Measurements from ENCODE around the gene DMGDH. TPM values are rescaled to one million over a fixed set of nuclear protein-coding genes. Genes with fewer than 3 reads are reported as not detected.

Gene DMGDH
- total RNA-seq, 1 experiment from 2014 or later, result not detected

GRCh38 chr5:79031485-79031867 lies 38.0 kb downstream of the DMGDH start:
- Mint-ChIP-seq H3K36me3 (ENCODE audit: insufficient read depth in 1 of 3, low read depth in 3 of 3) (no peaks in the 10 kb centered on the region), H3K4me3 (no peak overlapping the region), H3K27me3 (ENCODE audit: low read depth) (no peaks in the 10 kb centered on the region), H3K27ac (no peak overlapping the region), H3K4me1 (no peaks in the 10 kb centered on the region), H3K9me3 (no peaks in the 10 kb centered on the region)
- TF ChIP-seq CTCF (conservative IDR thresholded peaks at IDR 0.05), result no peak
- no peak overlapping the region for H3K23ac ChIP-seq (ENCODE audit: insufficient read length, low read depth, low read length)
- no peak overlapping the region for H4K91ac ChIP-seq (ENCODE audit: insufficient read length, low read depth, low read length)
- no peaks in the 10 kb centered on the region for H3K9me3 ChIP-seq (ENCODE audit: control insufficient read depth, low read depth, low read length)
- H3K27me3 ChIP-seq (ENCODE audit: insufficient read depth, low read length), result no peaks in the 10 kb centered on the region
- no peak overlapping the region for H3K56ac ChIP-seq (ENCODE audit: insufficient read length, low read depth, low read length)
- no peak overlapping the region for H3K4me2 ChIP-seq (ENCODE audit: insufficient read depth, insufficient read length, low read length)
- H4K5ac ChIP-seq (ENCODE audit: insufficient read length, low read depth, low read length), result no peak overlapping the region
- H3K27ac ChIP-seq (ENCODE audit: insufficient read length, low read depth, low read length), result no peak overlapping the region
- H4K20me1 ChIP-seq (ENCODE audit: control insufficient read depth, insufficient read depth, insufficient read length), result no peaks in the 10 kb centered on the region
- H4K8ac ChIP-seq (replicated peaks; ENCODE audit: insufficient read length, low read depth, low read length), result no peak overlapping the region
- H2BK12ac ChIP-seq (ENCODE audit: insufficient read length, low read depth, low read length), result no peak overlapping the region
- no peak overlapping the region for H2BK120ac ChIP-seq (ENCODE audit: low read depth, low read length, poor library complexity, severe bottlenecking)
- no peaks in the 10 kb centered on the region for H3K79me2 ChIP-seq (ENCODE audit: insufficient read depth, low read length)
- no peak overlapping the region for H3K14ac ChIP-seq (ENCODE audit: insufficient read depth, low read length)
- DNase-seq, result no peak
- no peak overlapping the region for H3K4ac ChIP-seq (ENCODE audit: low read depth, low read length)
- H3K23me2 ChIP-seq (ENCODE audit: insufficient read length, low read depth, low read length, poor library complexity, severe bottlenecking), result no peaks in the 10 kb centered on the region
- H3K9ac ChIP-seq (ENCODE audit: extremely low read depth, insufficient read length, low read length), result no peak overlapping the region
- H2BK20ac ChIP-seq (ENCODE audit: low read depth, low read length, poor library complexity, severe bottlenecking), result no peak overlapping the region
- H2AFZ ChIP-seq (ENCODE audit: low read length), result no peak overlapping the region
- H3K4me1 ChIP-seq (ENCODE audit: insufficient read depth, low read length), result no peaks in the 10 kb centered on the region
- no CpG with 5 or more reads among the region's 1 CpG for WGBS (ENCODE audit: extremely low coverage, insufficient read length, low lambda C conversion rate)
- H2BK15ac ChIP-seq (ENCODE audit: low read depth, low read length), result no peak overlapping the region
- H2BK5ac ChIP-seq (ENCODE audit: insufficient read length, low read length), result no peak overlapping the region
- no peak overlapping the region for H2AK5ac ChIP-seq (ENCODE audit: insufficient read length, low read length)
- no peaks in the 10 kb centered on the region for H3K79me1 ChIP-seq (ENCODE audit: insufficient read depth, low read depth, low read length, poor library complexity, severe bottlenecking)
- no peak overlapping the region for H3K18ac ChIP-seq (ENCODE audit: insufficient read length, low read depth, low read length)
- no peak overlapping the region for H3T11ph ChIP-seq (ENCODE audit: low read length)

Measured in H9 (cell line).